ENCODE measurements around the gene LRRC71.

DNA sequence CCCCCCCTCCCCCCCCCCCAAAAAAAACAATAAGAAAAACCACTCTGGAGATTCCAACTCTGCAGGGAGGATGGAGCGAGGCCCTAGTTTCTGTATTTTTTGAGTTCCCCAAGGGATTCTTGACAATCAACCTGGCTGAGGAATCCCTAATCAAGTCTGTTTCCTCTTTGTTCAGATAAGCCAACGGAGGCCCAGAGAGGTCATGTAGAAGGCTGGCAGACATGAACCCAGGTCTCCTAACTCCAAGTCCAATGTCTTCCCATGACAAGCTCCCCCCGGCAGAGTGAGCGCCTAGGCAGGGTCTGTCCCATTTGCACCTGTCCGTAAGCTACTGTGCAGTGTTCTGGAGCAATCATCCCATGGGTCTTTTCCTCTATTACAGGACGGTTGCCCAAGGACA lies 39.5 kb downstream of the LRRC71 start:
- TF ChIP-seq, protein P1, sequence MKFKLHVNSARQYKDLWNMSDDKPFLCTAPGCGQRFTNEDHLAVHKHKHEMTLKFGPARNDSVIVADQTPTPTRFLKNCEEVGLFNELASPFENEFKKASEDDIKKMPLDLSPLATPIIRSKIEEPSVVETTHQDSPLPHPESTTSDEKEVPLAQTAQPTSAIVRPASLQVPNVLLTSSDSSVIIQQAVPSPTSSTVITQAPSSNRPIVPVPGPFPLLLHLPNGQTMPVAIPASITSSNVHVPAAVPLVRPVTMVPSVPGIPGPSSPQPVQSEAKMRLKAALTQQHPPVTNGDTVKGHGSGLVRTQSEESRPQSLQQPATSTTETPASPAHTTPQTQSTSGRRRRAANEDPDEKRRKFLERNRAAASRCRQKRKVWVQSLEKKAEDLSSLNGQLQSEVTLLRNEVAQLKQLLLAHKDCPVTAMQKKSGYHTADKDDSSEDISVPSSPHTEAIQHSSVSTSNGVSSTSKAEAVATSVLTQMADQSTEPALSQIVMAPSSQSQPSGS (IDR thresholded peaks at IDR 0.05; ENCODE audit: low read length), result no peak
- no peak for TF ChIP-seq ESRRA (IDR thresholded peaks at IDR 0.05; ENCODE audit: low read length)
- TF ChIP-seq, protein P2, sequence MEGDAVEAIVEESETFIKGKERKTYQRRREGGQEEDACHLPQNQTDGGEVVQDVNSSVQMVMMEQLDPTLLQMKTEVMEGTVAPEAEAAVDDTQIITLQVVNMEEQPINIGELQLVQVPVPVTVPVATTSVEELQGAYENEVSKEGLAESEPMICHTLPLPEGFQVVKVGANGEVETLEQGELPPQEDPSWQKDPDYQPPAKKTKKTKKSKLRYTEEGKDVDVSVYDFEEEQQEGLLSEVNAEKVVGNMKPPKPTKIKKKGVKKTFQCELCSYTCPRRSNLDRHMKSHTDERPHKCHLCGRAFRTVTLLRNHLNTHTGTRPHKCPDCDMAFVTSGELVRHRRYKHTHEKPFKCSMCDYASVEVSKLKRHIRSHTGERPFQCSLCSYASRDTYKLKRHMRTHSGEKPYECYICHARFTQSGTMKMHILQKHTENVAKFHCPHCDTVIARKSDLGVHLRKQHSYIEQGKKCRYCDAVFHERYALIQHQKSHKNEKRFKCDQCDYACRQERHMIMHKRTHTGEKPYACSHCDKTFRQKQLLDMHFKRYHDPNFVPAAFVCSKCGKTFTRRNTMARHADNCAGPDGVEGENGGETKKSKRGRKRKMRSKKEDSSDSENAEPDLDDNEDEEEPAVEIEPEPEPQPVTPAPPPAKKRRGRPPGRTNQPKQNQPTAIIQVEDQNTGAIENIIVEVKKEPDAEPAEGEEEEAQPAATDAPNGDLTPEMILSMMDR (IDR thresholded peaks at IDR 0.05 in 2 of 3, conservative IDR thresholded peaks at IDR 0.05 in 1 of 3; ENCODE audit: control insufficient read depth in 2 of 3, extremely low read depth in 1 of 3, insufficient read depth in 1 of 3, low read depth in 3 of 3, low read length in 3 of 3), result no peak
- TF ChIP-seq ZNF622 (IDR thresholded peaks at IDR 0.05), result no peak
- no peak for TF ChIP-seq ZSCAN29 (IDR thresholded peaks at IDR 0.05)
- no peak for TF ChIP-seq RAD51 (IDR thresholded peaks at IDR 0.05)
- no peak for TF ChIP-seq RFX5 (IDR thresholded peaks at IDR 0.05; ENCODE audit: low read depth, low read length)
- TF ChIP-seq, protein P3, sequence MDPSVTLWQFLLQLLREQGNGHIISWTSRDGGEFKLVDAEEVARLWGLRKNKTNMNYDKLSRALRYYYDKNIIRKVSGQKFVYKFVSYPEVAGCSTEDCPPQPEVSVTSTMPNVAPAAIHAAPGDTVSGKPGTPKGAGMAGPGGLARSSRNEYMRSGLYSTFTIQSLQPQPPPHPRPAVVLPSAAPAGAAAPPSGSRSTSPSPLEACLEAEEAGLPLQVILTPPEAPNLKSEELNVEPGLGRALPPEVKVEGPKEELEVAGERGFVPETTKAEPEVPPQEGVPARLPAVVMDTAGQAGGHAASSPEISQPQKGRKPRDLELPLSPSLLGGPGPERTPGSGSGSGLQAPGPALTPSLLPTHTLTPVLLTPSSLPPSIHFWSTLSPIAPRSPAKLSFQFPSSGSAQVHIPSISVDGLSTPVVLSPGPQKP (IDR thresholded peaks at IDR 0.05; ENCODE audit: low read depth, low read length), result no peak
- no peak for TF ChIP-seq POLR2A (IDR thresholded peaks at IDR 0.05; ENCODE audit: low read depth, low read length)
- TF ChIP-seq RCOR1 (conservative IDR thresholded peaks at IDR 0.05; ENCODE audit: low read depth, low read length), result no peak
- no peak for TF ChIP-seq CREB1 (IDR thresholded peaks at IDR 0.05; ENCODE audit: low read depth)
- TF ChIP-seq BCL11A (IDR thresholded peaks at IDR 0.05; ENCODE audit: low read depth, low read length), result no peak
- no peak for TF ChIP-seq ATF7 (IDR thresholded peaks at IDR 0.05; ENCODE audit: low read depth)
- TF ChIP-seq STAT3 (IDR thresholded peaks at IDR 0.05; ENCODE audit: low read depth, low read length), result no peak

Data from GM12878 (cell line).